IPS-NIHi11 (cell line): ENCODE measurements around the gene MEOX1.
A peak's percentile ranks its signal among the peaks of the same experiment; 100 is the strongest.
"Not testable (repeated sequence)": the region's sequence is repeated elsewhere in the genome, so short reads cannot be mapped to it uniquely, and the experiment has no call there.

Experiments
- DNase-seq: peaks from one replicate; pipeline ENCODE4 v3.0.0; 2012; ENCODE audit warnings: mixed read lengths, low spot score

MEOX1 gene

DNA sequence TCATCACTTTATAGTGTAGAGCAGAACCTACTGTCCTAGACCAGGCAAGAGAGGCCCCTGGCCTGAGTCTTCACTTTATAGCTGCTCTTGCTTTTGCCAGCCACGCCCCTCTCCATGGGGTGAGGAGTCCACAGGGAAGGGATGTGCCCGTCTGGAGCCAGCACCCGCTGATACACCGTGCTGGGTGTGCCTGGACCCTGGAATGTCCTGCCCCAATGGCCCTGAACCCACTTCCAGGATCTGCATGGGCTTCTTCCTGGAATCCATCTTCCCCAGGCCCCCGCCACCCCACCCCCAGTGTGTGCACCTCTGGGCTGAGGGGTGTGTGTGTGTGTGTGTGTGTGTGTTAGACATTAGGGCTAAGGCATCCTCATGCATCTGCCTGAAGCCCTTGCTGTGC, 44.9 kb downstream of the MEOX1 start:
- DNase-seq: no peak

DNA sequence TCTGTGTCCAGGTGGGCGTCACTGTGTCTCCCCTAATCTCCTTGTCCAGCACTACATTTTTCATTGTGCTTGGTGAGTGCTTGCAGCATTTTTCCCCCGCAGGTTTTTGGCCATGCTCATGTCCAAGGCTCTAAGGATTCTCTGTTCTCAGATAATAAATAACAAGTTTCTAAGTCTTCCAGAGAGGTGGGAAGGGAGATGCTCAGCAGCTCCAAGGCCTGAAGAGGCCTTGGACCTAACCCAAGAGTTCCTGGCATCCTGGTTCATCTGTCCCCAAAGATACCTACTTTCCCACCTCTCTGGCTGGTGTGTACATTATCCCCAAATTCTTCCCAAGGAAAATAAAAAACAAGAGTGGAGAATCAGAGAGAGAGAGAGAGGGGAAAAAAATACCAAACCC, 45.3 kb downstream of the MEOX1 start:
- no peak for DNase-seq

DNA sequence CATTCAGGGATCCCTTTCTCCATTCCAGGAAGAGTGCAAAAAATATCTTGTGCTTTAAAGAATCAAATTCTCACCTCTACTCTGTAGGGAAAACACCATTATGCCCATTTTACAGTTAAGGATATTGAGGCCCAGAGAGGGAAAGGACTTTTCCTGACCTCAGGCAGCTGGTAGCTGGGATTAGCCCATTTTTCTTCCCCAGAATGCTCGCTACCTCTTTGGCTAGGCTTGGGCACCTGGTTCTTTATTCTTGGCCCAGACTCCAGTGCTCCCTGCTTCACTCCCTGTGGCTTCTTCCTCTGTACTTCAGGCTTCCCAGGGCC, 45.7 kb downstream of the MEOX1 start:
- DNase-seq: no peak

DNA sequence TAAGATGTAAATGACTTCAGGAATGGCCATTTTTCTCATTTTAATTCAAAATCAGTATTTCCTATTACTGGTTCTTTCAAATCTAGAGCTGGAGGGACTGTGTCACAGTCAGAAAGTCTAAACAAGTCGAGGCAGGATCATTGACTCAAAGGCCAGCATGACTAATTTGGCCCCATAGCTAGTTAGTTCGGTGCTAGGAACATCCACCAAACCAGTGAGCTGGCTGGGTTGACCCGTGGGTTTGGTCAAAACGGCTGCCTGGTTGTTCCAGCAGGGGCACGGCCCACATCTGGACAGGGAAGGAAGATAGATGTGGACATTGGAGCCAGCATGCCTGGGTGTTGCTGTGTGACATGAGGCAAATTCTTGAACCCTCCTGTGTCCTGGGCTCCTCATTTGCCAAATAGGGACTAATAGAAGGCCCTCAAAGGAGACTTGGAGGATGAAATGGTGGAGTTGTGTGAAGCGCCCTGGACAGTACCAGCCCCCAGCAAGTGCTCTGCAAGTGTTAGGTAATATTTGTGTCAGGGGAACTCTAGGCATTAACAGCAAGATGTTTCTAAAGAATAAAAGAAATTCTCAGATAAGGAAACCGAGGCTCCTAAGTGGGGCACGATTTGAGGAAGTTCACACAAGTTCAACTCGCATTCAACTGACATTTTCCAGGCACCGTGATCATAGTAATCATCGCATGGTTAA, 46.2 kb downstream of the MEOX1 start:
- DNase-seq: no peak

DNA sequence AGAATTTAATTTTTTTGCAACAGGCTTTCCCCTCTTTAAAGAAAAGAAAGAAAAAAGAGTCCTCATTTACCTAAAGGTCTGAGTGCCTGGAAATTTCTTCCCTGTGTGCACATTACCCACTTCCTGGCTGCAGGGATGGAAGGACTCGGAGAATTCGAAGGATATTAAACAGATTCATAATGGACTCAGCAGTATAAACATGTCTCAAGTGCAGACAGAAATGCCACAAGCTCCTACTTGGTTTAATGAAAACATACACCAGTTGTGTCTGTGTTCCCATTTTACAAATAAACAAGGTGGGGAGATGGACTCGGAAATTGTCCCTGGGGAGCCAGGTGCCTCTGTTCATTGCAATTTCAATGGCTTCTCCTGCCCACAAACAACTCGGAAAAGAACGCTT, 47.2 kb downstream of the MEOX1 start:
- no peak for DNase-seq

DNA sequence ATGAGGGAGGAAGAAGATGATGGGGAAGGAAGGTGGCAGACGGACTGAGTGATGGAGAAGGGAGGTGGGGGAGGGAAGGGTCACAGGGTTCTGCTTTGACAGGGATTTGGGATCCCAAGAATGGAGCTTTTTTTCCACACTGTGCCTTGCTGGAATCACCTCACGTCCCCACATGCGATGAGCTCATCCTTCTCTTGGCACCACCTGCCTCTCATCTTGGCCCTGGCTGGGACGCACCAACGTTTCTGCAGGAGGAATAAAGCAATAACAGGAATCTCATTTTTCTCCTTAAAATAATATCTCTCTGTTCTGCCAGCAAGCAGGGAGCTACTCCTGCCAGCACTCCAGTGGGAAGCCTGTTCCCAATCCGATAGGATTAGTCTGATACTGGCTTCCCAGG, 47.8 kb downstream of the MEOX1 start:
- no peak for DNase-seq

DNA sequence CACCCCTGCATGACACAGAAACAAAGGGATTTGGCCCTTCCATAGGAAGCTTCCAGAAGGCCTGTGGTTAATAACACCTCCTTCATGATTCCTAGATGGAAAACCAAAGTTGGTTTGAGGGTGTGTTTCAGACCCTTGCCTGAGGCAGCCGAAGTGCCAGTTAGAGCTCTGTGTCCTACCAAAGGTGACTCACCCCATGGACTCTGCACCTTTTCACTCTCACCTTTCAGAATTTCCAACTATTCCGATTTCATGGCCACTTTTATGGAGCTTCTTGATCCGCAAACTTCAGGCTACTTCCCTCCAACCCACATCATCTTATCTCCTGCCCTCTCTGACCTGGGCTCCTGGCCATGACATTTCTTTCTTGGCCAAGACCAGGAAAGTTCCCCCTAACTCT, 49.2 kb downstream of the MEOX1 start:
- no peak for DNase-seq

DNA sequence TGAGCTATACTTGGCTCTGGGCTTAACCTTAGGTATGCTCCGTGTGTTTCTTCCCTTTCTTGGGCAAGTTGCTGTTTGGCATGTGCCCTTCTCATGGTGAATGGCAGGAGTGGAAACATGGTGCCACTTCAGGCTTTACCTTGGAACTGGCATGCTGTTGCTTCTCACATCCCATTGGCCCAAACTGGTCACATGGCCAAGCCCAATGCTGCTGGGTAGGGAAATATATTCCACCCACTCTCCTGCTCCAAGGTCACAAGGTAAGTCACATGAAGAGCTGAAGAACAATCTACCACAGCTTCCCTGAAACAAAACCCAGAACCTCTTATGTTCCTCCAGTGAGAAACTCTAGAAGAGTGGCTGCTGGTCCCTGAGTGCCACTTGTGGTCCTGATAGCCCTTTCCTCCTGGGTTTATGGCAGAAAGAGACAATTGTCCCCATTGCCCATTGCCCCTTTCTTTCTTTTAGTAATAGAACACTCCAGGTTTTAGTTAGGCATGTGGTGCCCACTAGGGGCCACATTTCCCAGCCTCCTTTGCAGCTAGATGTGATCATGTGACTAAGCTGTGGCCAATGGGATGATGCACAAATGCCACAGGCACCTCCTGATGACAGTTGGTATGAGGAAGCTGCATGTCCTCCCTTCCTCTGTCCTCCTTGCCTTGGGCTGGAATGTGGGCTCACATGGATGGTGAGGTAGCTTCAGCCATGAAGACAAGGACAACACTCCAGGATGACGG, 50.3 kb downstream of the MEOX1 start:
- no peak for DNase-seq

DNA sequence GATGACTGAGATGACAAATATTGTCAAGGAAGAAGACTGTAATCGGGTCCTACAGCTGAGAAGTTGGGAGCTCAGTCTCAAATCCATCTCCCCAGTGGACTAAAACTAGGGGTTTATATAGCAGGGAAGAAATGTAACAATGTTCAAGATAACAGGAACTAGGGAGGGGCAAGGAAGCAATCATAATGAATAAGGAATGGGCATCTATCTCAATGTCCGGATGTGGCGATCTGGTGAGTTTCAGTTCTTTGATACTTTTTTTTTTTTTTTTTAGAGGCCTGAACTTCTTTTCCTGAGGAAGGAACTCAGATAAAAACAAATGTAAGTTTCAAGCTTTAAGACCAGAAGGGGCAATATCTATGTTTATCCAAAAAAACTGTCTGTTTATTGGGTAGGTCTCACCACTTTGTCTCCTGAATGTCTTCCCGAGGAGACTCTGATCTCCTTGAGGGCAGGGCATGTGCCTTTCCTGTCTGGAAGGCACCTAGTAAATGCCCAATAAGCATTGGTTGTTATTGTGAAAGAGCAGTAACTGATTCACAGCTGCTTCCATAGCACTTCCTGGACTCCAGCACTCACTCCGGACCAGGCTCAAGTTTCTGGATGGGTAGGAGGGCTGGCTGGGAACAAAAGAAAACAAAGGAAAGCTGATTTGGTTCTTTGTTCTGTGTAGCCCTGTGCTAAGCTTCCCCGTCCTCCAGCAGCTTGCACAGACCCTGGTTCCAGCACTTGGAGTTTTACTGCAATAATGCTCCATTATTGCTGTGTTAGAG, 51.9 kb downstream of the MEOX1 start:
- peak; percentile 42 for DNase-seq

DNA sequence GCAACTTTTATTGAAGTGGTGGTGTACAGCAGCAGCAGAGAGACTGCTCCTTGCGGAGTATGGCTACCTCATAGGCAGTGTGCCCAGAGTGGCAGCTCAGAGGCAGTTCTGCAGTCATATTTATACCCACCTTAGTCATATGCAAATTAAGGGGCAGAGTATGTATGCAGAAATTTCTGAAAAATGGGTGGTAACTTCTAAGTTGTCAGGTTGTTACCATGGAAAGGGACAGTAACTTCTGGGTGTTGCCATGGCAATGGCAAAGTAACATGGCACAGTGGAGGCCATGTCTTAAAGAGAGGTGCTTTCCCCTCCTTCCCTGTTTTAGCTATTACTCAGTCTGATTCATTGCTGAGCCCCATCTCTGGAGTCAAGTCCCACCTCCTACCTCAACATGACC, 53.4 kb downstream of the MEOX1 start:
- no peak for DNase-seq

DNA sequence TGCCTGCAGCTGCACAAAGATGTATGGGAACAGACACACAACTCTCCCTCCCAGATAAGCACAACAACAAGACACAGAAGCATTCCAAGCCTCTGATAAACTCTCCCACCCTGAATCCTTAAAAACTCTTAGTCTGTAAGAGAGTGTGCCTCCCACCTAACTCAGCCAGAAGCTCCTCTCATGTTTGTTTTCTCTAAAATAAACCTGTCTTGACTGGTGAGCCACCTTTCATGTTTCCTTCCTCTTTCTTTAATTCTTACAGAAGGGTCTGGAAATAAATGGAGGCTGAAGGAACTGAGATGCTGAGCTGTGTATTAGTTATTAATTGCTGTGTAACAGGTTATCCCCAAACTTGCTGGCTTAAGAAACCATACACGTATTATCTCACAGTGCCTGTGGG, 57.2 kb downstream of the MEOX1 start:
- no peak for DNase-seq

DNA sequence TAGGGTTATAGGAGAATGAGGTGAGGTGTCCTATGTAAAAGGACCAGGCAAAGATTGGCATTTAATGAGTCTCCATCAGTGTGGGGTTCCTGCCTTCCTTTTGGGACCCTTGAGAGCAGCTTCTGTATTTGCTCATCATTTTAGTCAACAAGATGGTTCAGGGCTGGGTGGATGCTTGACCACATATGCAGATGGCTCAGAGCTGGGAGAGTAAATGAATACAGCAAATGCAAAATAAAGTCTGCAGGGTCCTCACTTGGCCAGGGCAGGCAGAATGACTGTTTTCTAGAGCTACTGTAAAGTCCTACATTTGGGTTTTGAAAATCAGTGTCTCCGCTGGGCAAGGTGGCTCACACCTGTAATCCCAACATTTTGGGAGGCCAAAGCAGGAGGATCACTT, 58.4 kb downstream of the MEOX1 start:
- DNase-seq: no peak

DNA sequence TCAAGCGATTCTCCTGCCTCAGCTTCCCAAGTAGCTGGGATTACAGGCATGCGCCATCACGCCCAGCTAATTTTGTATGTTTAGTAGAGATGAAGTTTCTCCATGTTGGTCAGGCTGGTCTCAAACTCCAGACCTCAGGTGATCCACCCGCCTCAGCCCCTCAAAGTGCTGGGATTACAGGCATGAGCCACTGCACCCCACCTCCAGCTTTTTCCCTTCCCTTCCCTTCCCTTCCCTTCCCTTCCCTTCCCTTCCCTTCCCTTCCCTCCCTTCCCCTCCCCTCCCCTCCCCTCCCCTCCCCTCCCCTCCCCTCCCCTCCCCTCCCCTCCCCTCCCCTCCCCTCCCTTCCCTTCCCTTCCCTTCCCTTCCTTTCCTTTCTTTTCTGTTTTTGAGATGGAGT, 59.2 kb downstream of the MEOX1 start:
- DNase-seq: not testable (repeated sequence)

DNA sequence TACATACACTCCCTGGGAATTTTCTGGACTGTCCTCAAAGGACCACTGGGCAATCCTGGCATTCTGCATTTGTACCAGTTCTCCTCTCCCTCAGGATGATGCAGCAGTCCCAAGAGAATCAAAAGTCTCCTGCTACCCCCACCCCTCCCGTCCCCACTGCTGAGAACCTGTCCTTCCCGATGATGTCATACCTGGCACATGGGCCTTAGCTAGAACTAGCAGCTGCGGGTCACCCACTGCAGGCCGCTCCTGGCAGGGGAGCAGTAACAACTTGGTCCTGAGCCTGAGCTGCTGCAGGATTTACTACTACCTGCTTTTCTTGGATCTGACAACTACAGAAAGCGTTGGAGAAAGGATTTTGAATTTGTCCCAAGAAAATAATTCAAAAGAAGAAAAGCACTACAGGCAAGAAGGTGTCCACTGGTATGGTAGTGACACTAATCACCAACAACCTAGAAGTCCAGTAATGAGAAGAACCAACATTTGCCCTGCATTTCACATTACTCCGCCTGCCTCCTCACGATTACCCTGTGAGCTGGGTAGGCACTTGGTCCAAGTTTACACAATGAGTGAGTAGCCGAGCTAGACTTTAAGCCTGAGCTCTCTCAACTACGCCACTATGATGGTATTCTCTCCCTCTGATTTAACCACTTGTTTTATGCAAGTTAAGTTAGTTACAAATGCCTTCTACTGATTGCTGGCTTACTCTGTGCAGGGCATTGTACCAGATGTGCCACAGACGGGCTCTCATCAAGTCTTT, 60.3 kb downstream of the MEOX1 start:
- no peak for DNase-seq

DNA sequence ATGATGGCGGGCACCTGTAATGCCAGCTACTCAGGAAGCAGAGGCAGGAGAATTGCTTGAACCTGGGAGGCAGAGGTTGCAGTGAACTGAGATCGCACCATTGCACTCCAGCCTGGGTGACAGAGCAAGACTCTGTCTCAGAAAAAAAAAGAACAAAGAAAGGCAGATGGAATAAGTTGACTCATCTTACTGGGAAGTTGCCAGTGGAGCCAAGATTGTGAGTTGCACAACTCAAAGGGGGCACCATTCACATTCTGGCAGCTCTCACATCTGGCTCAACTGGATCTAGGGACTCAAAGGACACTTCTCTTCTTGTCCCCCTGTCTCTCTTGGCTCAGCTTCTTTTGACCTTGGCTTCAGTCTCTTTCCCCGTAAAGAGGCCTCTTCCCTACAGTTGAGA, 61.9 kb downstream of the MEOX1 start:
- DNase-seq: no peak

DNA sequence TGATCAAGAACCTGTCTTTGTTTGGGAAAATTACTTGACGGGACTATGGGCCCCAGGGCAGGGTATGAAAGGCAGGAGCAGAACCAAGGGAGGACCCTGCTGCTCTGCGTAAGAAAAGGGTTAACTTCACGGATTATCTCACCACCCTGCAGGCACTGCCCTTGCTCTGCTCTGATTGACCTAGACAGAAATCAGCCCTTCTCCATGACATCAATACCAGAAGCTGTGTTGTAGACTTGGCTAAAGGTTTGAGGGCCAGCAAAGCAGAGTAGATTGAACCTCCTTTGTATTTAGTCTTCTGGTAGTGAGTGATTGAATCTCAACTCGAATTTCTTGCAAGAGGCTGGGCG, 62.7 kb downstream of the MEOX1 start:
- no peak for DNase-seq

DNA sequence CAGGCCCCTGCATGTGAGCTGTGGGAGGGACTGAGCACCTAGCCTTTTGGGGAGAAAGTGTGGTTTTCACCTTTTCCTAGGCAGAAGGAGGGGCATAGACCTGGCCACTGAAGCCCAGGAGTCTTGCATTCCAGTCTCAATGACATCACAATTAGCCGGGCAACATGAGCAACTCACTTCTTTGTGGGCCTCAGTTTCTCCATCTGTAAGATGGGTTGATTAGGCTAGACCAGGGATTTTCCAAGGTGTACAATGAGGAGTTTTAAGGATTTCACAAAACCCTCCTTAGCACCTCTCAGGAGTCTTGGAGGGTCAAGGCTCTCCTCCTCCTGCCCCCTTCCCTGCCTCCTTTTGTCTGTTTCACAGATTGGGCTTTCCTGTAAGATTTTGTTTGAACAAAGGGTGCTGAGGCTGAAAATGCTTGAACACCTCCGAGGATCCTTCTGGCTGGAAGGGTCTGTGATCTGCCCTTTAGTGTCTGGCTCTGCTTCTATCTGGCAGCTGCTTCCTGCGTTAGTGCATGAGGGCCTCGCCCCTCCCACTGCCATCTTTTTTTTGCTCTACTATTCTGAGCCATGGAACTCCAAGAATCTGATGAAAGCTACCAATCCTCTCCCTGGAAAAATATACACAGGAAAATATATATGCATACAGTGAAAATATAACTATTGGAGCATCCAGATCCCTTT, 63.2 kb downstream of the MEOX1 start:
- DNase-seq: no peak

DNA sequence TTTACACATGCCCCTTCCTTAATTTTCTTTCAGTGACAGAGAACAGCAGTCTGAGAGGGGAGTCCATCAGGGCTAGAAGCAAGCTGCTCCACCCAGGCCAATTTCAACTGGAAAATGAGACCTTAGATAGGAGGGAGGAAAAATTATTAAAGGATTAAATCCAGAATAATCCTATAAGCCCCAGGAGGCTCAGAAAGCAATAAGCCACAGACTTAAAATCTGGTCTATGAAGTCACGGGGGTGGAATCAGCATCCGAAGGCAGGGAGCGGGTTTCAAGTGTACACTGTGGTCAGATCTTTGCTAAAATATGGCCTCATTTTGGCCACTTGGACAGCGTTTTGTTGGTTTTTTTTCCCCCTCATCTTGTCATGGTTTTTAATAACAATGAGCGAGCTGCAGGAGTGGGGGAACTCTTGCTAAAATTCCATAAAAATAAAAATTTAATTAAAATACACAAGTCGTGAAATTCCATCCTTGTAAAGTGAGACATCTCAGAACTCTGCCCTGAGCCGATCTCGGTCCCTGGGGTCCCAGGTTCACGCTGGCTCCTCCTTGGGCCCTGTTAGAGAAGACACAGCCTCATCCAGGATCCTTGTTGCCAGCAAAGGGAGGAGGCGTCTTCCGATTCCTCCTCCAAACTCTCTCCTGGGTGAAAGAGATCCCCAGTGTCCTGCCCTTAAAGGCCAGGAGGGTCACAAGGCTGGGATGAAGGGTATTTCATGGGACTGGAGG, 63.9 kb downstream of the MEOX1 start:
- no peak for DNase-seq

DNA sequence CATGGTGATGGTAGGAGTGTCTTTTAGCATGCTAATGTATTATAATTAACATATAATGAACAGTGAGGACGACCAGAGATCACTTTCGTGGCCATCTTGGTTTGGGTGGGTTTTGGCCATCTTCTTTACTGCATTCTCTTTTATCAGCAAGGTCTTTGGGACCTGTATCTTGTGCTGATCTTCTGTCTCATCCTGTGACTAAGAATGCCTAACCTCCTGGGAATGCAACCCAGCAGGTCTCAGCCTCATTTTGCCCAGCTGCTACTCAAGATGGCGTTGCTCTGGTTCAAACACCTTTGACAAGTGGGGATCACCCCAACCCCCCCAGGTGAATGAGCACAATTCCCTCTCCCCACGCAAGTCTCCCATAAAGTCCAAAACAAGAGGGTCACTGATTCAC, 66.3 kb downstream of the MEOX1 start:
- DNase-seq: no peak

DNA sequence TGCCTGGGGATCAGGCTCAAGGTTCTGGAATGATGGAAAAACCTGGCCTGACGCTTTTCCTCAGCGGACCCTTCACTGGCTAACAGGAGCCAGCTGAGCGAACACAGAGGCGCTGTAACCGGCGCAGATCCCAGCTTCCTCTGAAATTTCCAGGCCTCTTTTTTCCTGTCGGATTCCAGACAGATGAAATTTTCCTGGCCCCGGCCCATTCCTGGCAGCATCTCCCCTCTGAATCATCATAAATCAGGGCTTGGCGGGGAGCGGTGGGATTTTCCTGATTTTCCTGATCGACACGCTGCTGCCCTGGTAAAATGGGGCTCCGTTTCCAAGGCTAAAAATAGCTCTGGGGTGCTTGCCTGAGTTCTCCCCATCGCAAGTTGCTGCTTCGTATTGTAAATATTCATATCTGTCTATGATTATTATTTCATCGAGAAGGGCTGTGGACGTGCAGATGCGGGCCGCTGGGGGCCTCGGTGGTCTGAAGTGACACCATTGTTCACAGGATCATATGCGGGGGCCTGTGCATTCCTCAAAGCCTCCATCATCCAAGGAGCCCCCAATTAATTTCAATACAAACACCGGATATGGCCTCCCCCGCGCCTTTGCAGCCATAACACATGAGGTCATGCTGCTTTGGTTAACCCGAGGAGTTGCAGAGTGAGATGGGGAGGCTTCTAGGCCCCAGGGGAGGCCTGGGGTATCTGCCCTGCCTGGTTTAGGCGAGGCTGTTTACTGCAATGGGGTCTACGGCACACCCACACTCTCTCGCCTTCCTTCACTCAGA, 69.8 kb downstream of the MEOX1 start:
- DNase-seq: no peak

DNA sequence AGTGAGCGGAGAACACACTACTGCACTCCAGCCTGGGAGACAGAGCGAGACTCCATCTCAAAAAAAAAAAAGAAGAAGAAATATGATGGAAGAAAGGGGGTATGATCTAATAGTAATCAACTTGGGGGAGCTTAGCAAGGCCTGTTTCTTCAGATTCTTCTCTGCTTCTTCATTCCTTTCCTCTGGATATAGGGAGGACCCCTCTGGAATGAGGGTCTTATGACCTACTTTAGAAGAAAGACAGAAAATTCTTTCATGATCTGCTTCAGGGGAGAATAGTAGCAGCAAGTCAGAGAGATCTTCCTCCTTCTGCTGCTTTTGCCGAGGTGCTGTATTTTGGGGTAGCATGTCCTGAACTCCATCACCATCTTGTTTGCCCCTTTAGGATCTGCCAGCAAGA, 70.7 kb downstream of the MEOX1 start:
- no peak for DNase-seq
